ENCODE measurements around the gene PPIL1.
A peak's percentile ranks its signal among the peaks of the same experiment; 100 is the strongest.

Gene PPIL1

DNA sequence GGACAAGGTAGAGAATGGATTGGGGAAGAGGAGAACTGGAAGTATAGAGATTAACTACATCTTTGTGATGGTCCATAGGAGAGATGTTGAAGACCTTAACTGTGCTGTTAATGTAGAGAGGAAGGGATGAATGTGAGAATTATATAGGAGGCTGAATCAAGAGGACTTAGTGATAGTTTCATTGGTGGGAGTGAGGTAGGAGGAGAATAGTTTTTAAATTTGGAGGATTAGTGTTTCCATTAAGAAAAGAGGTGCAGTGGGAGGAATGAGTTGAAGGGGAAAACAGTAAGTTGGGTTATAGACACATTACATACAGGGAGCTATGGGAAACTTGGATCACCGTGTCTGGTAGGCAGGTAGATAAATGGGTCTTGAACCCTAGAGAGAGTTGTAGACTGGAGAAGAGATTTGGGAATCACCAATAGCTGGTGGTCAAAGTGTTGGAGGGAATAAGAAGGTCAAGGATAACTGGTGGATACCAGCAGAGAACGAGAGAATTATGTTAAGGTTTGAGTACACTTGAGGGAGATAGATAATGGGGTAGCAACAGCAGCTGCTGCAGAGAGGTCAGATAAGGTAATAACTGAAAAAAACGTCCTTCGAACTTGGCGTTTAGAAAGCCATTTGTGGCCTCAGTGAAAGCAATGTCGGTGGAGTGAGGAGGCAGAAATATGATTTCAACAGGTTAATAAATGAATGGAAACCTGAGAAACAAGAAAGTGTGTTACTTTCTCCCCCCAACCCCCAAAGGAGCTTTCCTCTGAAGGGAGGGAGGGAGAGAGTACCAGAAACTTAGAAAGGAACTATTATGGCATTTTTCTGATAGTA, 14.3 kb upstream of the PPIL1 start:
- peak; percentile 74 for DNase-seq

DNA sequence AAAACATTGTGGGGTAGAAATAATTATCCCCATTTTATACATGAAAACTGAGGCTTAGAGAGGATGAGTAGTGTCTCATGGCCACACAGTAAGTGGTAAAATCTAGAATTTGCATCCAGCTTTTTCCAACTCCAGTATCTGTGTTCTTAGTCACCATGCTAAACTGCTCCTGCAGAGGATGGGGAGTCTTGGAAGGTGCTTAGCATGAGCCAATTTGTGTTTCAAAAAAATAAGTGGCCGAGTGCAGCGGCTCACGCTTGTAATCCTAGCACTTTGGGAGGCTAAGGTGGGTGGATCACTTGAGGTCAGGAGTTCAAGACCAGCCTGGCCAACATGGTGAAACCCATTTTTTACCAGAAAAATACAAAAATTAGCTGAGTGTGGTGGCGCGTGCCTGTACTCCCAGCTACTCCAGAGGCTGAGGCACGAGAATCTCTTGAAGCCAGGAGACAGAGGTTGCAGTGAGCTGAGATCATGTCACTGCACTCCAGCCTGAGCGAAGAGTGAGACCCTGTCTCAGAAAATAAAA, 13.6 kb upstream of the PPIL1 start:
- DNase-seq: no peak

DNA sequence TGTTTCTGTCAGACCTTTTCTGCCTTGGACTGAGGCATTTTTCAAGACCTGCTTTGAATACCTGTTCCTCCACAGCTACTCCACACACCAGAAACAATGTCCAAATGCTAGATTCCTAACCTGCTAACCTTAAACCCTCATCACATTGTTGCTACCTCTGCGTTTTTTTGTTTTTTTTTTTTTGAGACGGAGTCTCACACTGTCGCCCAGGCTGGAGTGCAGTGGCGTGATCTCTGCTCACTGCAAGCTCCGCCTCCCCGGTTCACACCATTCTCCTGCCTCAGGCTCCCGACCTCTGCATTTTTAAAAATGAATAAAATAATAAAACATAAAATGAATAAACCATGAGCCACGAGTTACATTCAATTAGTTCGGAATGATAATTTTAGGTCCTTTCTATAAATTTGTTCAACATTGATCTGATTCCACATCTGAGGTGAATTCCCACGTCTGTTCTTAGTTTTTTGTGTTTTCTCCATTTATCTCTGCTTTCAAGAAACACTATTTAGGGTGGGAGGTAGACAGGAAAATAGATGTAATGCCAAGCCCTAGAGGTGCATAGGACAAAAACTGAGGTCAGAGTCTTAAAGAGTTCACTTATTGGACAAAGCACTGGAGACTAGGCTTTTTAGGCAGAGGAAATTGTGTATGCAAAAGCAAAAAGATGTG, 12.5 kb upstream of the PPIL1 start:
- peak; percentile 55 for DNase-seq

DNA sequence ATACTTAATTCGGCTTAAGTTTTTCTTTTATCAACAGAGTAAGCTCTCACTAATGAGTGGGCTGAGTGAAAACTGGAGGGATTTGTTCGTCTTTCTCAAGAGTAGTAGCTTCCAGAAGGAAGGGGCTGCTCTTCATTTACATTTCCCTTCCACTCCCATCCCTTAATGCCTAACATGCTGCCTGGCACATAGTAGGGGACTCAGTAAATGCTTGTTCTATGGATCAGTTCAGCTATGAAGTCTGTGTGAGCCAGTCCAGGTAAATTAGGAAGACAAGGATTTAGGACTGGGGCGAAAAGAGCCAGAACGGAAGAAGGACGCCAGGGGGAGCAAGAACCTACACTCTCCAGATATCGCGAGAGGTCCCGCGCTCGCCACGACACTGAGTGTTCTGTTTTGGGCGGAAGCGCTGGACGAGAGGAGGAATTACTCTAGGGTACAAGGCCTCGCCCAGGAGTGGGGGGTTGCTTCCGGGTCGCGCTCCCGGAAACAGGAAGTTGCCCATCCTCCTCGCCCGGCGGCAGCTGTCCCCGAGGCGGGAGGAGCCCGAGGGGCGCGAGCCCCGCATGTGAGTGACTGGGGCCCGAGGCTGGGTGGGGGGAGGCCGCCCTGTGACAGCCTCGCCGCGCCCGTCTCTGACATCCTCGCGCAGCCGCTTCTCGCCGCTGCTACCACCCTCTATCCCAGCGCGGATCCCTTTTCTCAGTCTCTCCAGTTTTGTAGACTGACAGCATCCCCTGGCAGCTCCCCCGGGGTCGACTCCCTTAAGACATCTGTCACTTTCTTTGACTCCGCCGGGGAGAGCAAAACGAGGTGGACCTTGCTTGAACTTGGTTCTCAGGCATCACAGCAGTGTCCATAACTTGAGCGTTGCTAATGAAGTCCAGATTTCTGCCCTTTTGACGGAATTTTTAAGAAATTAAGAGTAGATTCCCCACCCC, 11.1 kb upstream of the PPIL1 start, which contains the start of gene C6orf89:
Gene C6orf89 (plus strand): TSS at position 492 of the 941 bp plus-strand sequence. CDS start 13,493 bp downstream, outside the sequence.
- DNase-seq: peak; percentile 99

DNA sequence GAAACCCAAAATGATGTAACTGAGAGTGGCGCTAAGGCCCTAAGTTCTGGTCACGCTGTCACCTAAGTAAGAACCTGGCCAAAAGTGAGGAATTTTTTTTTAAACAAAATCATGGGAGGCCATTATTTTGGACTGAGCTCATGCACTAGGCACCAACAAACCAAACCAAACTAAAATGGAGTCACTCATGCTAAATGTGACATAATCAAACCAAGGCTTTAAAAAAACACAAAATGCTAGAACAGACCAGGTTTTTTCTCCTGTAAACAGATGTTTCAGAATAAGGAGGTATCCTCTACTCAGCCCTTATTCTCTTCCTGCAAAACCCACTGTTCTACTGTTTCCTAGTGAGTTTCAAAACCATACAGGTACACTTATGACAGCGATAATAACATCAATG, 10.0 kb upstream of the PPIL1 start:
- DNase-seq: no peak

DNA sequence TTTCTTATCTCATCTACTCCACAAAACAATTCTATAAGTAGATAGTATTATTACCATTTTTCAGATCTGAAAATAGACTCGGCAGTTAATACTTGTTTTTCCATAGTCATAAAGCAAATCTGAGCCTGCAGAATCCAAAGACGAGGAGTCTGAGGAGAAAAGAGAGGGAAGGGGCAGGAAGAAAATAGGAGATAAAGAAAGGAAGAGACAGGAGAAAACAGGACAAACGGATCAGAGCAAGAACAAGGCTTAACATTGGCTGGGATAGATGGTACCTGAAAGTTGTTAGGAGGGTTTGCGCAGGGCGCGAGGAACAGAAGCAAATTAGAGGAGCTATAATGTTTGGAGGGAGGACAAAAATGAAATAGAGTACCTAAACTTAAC, 639 bp upstream of the PPIL1 start:
- DNase-seq: peak; percentile 51

DNA sequence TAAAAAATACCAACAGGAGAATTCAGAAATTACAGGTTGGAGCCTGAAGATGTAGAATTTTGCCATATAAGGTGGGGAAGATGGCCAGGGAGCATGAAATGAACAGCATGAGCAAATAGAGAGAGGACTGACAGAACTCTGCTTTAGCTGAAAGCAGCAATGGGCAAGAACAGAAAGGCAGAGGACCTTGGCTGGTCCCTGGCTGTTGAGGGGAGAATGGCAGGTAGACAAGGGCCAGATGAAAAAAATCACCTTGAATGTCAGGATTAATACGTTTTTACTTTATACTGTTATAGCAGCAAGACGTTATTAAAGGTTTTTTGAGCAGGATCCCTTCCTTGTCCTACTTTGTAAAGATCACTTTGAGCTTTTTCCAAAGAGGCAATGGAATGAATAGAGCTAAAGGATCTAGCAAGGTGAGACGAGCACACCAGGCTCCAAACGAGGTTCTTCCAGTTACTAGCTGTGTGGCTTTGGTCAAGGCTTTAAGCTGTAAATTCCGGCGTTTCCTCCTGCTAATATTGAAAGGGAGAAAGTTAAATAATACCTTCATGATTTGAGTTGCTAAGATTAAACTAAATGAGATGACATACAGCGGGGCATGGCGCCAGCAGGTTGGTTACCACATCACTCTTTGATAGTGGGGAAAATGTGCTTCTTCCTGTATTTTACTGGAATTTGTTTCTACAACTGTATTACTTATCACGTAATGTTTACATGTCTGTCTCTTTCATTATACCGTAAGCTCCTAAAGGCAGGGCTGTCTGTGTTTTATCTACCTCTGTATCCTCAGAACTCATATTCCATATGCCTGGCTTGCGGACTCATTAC, 776 bp downstream of the PPIL1 start:
- peak; percentile 72 for DNase-seq

DNA sequence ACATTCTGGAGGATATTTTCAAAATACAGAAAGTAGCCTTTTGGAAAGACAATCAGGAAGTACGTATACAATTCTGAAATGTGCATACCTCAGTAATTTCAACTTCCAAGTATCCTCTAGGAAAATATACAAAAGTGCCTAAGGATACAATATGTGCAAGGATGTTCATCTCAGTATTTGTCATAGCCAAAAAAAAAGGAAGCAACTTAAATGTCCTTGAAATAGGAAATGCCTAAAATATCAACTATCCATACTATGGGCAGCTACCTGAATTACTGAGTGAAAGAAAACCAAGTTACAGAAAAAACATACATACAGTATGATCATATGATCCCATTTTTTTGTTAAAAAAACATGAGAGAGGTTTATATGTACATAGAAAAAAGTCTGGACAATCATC, 1.5 kb downstream of the PPIL1 start:
- peak; percentile 47 for DNase-seq

DNA sequence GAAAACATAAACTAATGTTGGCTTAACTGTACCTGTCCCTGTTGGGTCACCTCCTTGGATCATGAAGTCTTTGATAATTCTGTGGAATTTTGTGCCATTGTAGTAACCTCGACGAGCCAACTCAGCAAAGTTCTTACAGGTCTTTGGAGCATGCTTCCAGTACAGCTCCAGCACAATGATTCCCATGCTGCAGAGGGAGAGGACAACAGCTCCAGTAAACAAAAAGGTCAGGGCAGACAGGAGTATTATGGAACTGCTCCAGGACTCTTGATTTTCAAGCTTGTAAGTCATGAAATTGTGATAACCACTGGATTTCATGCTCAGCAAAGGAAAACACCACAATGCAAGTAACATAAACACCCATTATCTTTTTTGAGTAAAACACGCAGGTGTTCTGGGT, 2.9 kb downstream of the PPIL1 start:
- no peak for DNase-seq

DNA sequence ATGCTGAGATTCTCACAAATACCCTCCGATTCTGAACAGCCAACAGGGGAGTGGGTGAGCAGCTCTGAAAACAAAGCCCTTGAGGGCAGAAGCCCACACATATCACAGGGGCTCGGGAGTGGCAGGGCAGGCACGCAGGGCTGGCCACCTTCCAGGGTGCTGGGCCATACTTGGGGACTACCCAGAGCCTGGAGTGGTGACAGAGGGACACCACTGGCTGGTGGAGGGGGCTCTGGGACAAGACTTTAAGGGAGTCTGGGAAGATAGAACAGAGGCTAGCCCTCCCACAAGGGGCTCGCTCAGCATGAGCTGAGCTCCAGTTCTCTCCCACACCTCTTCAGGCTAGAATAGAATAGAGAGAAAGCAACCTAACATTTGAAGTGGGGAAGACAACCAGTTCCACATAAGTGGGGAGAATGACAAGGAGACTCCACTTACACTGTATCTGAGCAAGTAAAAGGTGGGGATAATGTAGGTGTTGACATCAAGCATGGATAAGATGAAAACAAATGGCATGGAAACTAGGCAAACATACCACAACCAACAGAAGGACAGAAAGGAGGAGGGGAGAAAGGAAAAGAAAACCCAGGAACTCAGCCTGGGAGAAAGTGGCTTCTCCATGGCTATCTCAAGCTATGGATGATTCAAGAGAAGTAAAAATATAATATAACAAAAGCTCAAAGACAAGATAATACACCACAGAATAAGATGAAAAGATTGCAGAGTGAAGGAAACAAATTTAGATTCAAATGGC, 7.0 kb downstream of the PPIL1 start:
- DNase-seq: no peak

DNA sequence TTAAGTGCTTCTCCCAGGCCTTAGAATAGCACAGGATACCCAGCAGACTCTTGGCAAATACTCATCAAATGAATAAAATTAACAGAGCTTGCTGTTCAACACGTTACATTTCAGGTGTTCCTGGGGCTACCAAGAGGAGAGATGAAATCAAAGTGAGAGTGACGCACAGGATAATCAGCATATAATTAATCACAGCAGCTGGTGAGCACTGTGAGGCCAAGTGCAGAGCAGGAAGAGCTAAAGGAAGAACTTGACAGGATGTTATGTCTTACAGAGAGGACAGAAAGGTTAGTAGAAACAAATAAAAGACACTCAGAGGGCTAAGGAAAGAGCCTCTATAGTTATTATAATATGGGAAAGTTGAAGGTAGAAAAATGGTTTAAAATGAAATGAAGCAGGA, 8.8 kb downstream of the PPIL1 start:
- DNase-seq: no peak

DNA sequence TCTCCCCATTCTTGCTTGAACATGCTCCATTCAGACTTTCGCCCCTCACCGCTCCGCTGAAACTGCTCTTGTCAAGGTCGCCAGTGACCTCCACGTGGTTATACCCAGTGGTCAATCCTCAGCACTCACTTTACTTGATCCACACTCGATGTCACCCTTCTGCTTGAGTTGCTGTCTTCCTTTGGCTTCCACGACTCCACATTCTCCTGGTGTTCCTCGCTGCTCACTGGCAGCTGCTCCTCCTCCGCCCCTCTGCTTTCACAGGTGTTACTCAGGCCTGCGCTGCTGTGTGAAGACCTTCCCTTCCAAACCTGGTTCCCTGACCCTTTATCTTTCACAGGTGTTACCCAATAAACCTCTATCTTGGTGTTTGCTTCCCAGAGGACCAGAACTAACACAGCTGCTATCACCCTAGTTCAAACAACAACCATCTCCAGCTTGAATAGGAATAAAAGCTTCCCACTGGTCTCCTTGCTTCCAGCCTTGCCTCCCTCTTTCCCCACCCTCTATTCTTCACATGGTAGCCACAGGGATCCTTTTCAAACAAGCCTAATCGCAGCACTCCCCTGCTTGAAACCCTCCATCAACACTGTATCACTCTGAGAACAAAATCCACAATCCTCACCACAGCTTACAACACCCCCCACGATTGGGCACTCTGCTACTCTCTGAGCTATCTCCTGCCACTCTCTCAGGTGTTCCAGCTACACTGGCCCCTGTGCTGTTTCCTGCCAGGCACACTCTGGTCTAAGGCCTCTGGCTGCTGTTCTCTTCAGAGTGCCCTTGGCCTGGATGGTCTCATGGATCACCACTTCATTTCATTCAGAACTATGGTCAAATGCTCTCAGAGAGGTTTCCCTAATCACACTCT, 10.7 kb downstream of the PPIL1 start:
- no peak for DNase-seq

DNA sequence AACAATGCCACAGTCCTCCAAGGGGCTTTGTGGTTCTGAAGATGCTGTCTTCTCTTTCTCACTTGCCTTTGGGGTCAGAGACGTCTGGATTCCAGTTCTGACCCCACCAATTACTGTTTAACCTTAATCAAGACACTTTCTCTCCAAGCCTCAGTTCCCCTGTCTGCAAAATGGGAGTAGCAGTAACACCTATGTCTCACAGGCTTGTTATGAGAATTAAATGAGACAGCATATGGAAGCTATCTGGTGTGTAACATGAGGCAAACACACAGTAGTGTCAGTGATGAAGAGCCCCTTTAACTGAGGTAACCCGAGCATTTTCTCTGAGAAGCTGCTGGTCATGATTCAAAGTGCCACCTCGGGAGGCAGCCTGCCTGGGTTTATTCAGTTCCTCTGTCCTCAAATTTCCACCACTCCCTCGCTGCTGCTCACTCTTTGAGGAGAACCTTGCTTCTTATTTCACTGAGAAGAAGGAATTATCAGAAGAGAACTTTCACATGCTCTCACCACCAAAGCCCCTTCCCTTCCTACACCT, 11.7 kb downstream of the PPIL1 start:
- DNase-seq: no peak

DNA sequence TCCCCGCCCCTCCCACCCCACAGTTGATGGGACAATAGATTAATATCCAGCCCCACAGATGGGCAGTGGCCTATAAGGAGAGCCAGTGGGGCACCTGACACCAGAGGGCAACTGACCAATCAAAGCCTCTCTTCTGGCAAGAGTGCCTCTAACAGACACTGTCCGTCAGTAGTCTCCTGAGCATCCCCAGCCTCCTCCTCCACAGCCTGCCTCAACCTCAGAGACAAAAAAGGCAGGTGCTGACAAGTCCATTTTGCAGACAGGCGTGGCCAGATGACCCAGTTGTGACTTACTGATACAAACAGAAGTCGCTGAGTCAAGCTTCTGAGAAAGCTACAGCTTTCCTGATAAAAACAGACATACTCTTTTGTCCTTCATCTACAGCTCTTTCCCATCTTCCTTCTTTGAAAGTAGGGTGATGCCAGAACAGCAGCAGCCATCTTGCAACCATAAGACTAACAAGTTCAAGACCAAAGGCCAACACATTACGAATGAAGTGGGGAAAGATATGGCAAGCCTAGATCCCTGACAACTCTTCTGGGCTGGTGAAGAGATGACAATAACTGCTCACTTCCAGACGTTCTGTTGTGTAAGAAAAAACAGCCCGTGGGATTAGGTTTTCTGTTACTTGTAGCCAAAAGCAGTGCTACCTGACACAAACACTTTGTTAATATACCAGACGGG, 12.3 kb downstream of the PPIL1 start:
- peak; percentile 84 for DNase-seq

DNA sequence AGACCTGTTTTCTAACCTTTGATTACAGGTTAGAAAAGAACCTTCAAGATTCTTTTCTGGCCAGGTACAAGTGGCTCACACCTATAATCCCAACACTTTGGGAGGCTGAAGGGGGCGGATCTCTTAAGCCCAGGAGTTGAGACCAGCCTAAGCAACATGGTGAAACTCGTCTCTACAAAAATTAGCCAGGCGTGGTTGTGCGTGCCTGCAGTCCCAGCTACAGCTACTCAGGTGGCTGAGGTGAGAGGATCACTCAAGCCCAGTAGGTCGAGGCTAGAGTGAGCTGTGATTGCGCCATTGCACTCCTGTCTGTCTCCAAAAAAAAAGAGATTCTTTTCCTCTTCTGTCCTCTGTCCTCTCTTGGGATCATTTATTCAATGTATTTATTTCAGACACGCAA, 14.5 kb downstream of the PPIL1 start:
- no peak for DNase-seq

DNA sequence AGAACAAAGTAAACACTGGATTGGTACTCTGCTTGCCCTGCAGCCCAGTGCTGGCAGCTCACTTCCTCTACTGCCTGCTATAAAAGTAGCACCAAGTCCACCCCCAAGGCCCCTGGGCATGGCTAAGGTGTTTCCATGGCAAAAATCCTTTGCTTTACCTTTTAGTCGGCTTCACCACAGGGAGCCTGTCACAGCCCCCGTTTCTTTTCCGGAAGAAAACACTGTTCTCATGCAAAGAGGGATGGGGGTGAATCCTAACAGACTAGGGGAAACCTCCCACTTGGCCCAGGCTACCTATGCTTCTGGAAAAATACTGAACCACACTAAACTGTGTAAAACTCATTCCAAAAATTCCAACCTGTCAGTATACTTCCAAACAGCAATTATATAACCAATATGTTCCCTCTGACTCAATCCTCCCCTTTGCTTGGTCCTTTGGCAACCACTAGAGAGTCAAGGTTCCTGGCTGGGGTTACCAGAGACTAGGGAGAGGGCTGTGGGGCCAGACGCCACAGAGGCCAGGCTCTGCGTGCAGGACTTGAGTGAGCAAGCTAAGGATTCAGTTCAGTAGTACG, 16.1 kb downstream of the PPIL1 start:
- no peak for DNase-seq

DNA sequence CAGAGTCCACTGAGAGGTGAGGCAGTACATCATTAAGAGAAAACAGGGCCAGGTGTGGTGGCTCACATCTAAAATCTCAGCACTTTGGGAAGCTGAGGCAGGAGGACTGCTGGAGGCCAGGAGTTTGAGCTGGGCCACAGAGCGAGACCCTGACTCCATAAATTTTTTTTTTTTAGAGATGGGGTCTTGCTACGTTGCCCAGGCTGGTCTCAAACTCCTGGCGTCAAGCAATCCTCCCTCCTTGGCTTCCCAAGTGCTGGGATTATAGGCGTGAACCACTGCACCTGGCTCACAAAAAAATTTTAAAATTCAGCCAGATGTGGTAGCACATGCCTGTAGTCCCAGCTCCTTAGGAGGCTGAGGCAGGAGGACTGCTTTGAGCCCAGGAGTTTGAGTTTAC, 17.3 kb downstream of the PPIL1 start:
- no peak for DNase-seq

DNA sequence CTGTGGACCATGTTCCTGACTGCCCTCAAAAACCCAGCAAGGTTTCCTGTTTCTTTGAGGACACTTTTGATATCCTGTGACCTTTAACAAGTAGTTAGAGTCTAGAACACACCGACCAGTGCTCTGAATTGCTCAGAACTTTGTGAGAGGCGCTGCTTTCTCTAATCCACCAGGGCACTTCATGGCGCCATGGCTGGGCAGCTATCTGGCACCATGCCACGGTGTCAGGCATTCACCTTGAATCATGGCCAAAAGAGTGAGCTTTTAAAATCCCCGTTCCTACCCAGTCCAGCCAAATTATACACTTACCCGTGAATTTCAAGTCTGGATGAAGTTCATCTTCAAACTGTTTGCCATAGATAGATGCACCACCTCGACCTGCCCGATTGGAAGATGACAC, 18.3 kb downstream of the PPIL1 start:
- no peak for DNase-seq

DNA sequence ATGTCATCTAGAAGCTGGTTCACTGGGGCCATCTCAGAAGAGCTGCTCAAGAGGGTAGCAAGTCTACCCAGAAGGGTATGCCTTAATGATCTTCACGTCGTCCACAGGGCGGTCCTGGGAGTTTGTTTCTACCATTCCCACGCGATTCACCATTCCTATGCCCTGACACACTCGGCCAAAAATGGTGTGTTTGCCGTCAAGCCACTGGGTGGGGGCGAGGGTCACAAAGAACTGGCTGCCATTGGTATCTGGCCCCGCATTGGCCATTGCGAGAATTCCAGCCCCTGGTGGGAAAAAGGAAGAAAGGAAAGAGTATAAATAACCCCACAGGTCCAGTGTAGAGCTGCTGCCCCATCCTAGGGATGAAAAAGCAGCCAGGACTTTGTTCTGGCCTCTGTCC, 18.9 kb downstream of the PPIL1 start:
- no peak for DNase-seq
